Gastroesophageal sphincter (tissue), 4 donors: ENCODE data around the gene RHOU. TPM values are rescaled to one million over a fixed set of nuclear protein-coding genes. Genes with fewer than 3 reads are reported as not detected.
A peak's percentile ranks its signal among the peaks of the same experiment; 100 is the strongest.

Experiments
- ATAC-seq: fragments of 150-250 bp; one replicate; pipeline ENCODE4 v1.9.1; 2016; ENCODE audit warnings: mild to moderate bottlenecking, moderate library complexity
- H3K27ac ChIP-seq, 4 donors: fragments of 200-600 bp; sonication (generic) in 3 of 4; 1 replicate in 3 of 4; 2 replicates in 1 of 4; pipeline ENCODE4 v1.5.1; 2016 to 2019
- H3K27me3 ChIP-seq: fragments of 200-600 bp; sonication (generic); one replicate; pipeline ENCODE4 v1.5.1; 2019
- H3K36me3 ChIP-seq, 2 donors: fragments of 200-600 bp; sonication (generic); one replicate each; pipeline ENCODE4 v1.5.1; 2019; ENCODE audit warnings: control low read depth in 1 of 2
- H3K4me1 ChIP-seq, 3 donors: fragments of 200-600 bp; sonication (generic); 1 replicate in 2 of 3; 2 replicates in 1 of 3; pipeline ENCODE4 v1.5.1; 2016 to 2019; ENCODE audit warnings: control low read depth in 2 of 3
- H3K4me3 ChIP-seq, 2 donors: fragments of 200-600 bp; sonication (generic); one replicate each; pipeline ENCODE4 v1.5.1; 2019; ENCODE audit warnings: mild to moderate bottlenecking in 1 of 2, moderate library complexity in 1 of 2
- H3K9me3 ChIP-seq, 3 donors: fragments of 200-600 bp; sonication (generic); one replicate each; pipeline ENCODE4 v1.5.1; 2017 to 2019; ENCODE audit warnings: control low read depth in 2 of 3
- CTCF ChIP-seq, 4 experiments: fragments of 200-600 bp in 2 of 4; fragments of 450-650 bp in 2 of 4; sonication (generic) in 1 of 4; IDR thresholded peaks; one replicate each; pipeline ENCODE4 v1.5.1; 2017 to 2019; ENCODE audit warnings: antibody characterized with exemption in 4 of 4, mild to moderate bottlenecking in 2 of 4, moderate library complexity in 2 of 4
- EP300 ChIP-seq: sonication (generic); formaldehyde crosslinking; IDR thresholded peaks from one replicate; pipeline ENCODE4 v1.6.1; 2017; ENCODE audit warnings: antibody characterized with exemption, mild to moderate bottlenecking
- POLR2A ChIP-seq, 2 donors: fragments of 450-650 bp; IDR thresholded peaks; one replicate each; pipeline ENCODE4 v1.6.1; 2017; ENCODE audit warnings: antibody characterized with exemption in 2 of 2, mild to moderate bottlenecking in 2 of 2, moderate library complexity in 1 of 2
- POLR2AphosphoS5 ChIP-seq: sonication (generic); formaldehyde crosslinking; IDR thresholded peaks from one replicate; pipeline ENCODE4 v1.6.1; 2017; ENCODE audit warnings: antibody characterized with exemption
- WGBS, 2 donors: methylation state at CpG; one replicate each; pipeline ENCODE4 v1.1.5; 2018; ENCODE audit warnings: low coverage in 1 of 2; 5-methylcytosine and 5-hydroxymethylcytosine counted together
- total RNA-seq, 4 donors: library from RNA; depleted of rRNA; stranded (reverse); fragments of >200 nt; gene quantifications; one replicate each; pipeline ENCODE4 v1.1.0, GENCODE V29; 2016

Gene RHOU
- total RNA-seq, 4 donors from 2014 or later, result 16.3 to 53.0 (median 31.0) TPM

GRCh38 chr1:228778466-228778865 is 43.2 kb downstream of the RHOU start:
- Histone ChIP-seq H3K27ac (no peak overlapping the region), H3K9me3 (no peaks in the 10 kb centered on the region), H3K36me3 (no peaks in the 10 kb centered on the region), H3K4me3 (no peak overlapping the region), H3K4me1 (no peaks in the 10 kb centered on the region), H3K27me3 (no peaks in the 10 kb centered on the region)
- 79 to 93% methylated on average over 2 to 3 of the region's 3 CpGs for WGBS, 2 donors
- ATAC-seq, result no peak
- TF ChIP-seq EP300, result no peak

DNA sequence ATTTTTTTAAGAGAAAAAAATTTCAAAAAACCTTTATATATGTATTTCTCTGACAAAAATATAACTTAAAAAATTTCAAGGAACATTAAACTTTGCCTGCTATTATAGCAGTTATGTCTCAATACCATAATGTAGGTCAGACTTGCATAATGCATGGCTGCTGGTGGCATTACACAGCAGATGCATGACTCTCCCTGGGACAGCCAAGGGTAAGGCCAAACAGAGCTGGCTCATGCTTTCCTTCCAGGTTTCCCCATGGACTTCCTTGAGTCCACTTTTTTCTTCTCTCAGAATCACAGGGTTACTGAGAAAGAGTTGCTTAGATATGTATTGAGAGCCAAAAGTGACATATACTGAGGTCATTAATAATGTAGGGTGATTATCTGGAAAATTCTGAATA is 43.7 kb downstream of the RHOU start:
- ATAC-seq, result no peak
- Histone ChIP-seq H3K4me1 (no peaks in the 10 kb centered on the region), H3K36me3 (no peaks in the 10 kb centered on the region), H3K9me3 (no peaks in the 10 kb centered on the region), H3K27me3 (no peaks in the 10 kb centered on the region), H3K4me3 (no peak overlapping the region), H3K27ac (no peak overlapping the region)
- no peak for TF ChIP-seq CTCF (IDR thresholded peaks at IDR 0.05)
- no peak for TF ChIP-seq POLR2AphosphoS5
- no peak for TF ChIP-seq EP300
- no peak for TF ChIP-seq POLR2A (IDR thresholded peaks at IDR 0.05)

GRCh38 chr1:228781161-228781808 is 46.0 kb downstream of the RHOU start:
- Histone ChIP-seq H3K36me3 (no peaks in the 10 kb centered on the region), H3K27me3 (no peaks in the 10 kb centered on the region), H3K27ac (no peak overlapping the region), H3K9me3 (no peaks in the 10 kb centered on the region), H3K4me1 (no peaks in the 10 kb centered on the region), H3K4me3 (no peak overlapping the region)
- ATAC-seq, result no peak
- 10 to 40% methylated on average over 2 to 8 of the region's 8 CpGs for WGBS, 2 donors
- no peak for TF ChIP-seq POLR2AphosphoS5
- no peak for TF ChIP-seq CTCF (IDR thresholded peaks at IDR 0.05)
- TF ChIP-seq EP300, result no peak
- TF ChIP-seq POLR2A (IDR thresholded peaks at IDR 0.05), result no peak

DNA sequence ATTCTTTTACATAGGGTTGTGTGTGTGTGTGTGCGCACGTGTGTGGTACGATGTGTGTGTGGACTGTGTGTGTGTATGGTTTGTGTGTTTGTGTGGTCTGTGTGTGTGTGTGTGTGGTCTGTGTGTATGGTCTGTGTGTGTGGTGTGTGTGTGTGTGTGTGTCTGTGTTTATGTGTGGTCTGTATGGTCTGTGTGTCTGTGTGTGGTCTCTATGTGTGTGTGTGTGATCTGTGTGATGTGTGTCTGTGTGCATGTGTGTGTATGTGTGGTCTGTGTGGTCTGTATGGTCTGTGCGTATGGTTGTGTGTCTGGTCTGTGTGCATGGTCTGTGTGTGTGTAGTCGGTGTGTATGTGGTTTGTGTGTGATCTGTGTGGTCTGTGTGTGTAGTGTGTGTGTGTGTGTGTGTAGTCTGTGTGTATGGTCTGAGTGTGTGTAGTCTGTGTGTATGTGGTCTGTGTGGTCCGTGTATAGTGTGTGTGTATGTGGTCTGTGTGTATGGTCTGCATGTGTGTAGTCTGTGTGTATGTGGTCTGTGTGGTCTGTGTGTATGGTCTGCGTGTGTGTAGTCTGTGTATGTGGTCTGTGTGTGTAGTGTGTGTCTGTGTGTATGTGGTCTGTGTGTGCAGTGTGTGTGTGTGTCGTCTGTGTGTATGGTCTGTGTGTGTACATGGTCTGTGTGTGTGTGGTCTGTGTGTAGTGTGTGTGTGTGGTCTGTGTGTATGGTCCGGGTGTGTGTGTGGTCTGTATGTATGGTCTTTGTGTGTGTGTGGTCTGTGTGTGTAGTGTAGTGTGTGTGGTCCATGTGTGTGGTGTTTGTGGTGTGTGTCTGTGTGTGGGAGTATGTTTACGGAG is 46.8 kb downstream of the RHOU start:
- H3K36me3 ChIP-seq, result no peaks in the 10 kb centered on the region
- H3K27me3 ChIP-seq, result no peaks in the 10 kb centered on the region
- no peaks in the 10 kb centered on the region for H3K4me1 ChIP-seq
- no peaks in the 10 kb centered on the region for H3K9me3 ChIP-seq
- 42 to 63% methylated on average over 4 to 7 of the region's 10 CpGs for WGBS, 2 donors
- no peak for ATAC-seq
- no peak overlapping the region for H3K4me3 ChIP-seq
- no peak for TF ChIP-seq EP300
- no peak for TF ChIP-seq POLR2A (IDR thresholded peaks at IDR 0.05)
- TF ChIP-seq POLR2AphosphoS5, result no peak
- TF ChIP-seq CTCF (IDR thresholded peaks at IDR 0.05), result no peak
- no peak overlapping the region for H3K27ac ChIP-seq

DNA sequence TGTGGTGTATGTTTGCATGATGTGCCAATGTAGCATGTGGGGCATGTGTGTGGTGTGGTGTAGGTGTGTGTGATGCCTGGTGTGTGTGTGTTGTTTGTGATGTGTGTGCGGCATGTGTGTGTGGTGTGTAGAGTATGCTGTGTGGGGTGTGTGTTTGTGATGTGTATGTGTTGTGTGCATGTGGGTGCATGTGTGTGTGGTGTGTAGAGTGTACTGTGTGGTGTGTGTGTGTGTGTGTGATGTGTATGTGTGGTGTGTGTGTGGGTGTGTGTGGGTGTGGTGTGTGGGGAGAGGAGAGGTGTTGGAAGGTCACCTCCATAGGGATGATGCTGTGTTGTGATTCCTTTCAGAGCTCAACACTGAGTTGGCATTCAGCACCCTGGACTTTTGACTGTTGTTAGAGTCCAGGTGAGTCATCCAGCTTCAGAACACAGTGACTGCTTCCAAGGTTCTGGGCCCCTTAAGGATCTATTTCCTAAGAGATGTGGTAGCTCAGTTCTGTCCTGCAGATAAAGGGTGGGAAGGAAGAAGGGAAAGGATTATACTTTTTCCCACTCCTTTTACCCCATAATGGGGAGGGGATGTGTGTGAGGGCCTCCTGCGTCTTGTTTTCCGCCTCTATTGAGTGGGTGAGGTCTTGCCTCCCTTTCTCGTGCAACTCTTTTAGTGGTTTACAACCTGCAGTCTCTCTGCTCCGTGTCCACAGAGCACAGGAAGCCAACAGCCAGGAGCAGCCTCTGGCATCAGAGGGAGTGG is 47.6 kb downstream of the RHOU start:
- no peaks in the 10 kb centered on the region for H3K9me3 ChIP-seq
- 91 to 96% methylated on average over 4 of the region's 5 CpGs for WGBS, 2 donors
- H3K27me3 ChIP-seq, result no peaks in the 10 kb centered on the region
- peak; percentile 62 for ATAC-seq
- H3K4me3 ChIP-seq, result no peak overlapping the region
- no peak for TF ChIP-seq POLR2AphosphoS5
- no peak for TF ChIP-seq EP300
- no peak for TF ChIP-seq CTCF (IDR thresholded peaks at IDR 0.05)
- no peak for TF ChIP-seq POLR2A (IDR thresholded peaks at IDR 0.05)
- H3K36me3 ChIP-seq, result no peaks in the 10 kb centered on the region
- H3K27ac ChIP-seq, result no peak overlapping the region
- H3K4me1 ChIP-seq, result no peaks in the 10 kb centered on the region
